LNCAP (cell line): ENCODE results near the gene USP22.

Experiments
- TF ChIP-seq, protein P1 (sequence below): fragments of 450-650 bp; IDR thresholded peaks from 2 replicates; pipeline ENCODE4 v1.5.1; 2017; ENCODE audit warnings: mild to moderate bottlenecking

USP22 gene

DNA sequence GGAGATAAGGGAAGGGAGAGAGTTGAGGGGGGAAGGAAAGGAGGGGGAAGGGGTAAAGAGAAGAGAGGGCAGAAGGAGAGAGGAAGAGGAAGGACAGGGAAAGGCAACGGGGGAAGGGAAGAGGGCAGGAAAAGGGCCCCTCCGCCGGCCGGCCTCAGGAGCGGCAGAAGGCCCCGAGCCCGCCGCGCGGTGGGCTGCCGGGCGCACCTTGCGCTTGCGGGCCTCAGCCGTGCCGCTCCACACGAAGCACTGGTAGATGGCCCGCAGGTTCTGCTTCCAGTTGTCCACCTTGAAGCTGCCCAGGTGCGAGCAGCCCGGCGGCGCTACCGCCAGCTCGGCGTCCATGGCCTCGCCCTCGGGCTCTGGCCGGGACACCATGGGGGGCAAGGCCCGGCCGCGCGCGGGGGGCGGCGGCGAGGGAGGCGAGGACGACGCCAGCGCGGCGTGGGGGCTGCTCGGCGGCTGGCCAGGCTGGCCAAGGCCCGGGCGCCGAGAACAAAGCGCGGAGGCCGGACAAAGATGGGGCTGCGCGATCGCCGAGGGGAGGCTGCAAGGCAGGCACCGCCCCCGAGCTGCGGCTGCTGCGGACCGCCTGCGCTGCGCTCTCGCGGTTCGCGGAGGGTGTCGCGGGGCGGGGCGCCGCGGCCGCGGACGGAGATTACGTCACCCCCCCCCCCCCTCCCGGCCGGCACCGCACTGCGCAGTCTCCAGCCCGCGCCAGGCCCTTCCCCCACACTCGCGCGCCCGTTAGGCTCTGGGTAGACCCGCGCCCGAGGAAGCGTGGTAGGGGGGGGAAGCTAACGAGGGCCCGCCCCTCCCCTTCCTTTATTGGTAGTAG lies at the start of gene USP22:
USP22 (minus strand) TSS at position 554 of the 838 bp plus-strand sequence; CDS start at position 378, 176 bp downstream.
- TF ChIP-seq, protein P1, sequence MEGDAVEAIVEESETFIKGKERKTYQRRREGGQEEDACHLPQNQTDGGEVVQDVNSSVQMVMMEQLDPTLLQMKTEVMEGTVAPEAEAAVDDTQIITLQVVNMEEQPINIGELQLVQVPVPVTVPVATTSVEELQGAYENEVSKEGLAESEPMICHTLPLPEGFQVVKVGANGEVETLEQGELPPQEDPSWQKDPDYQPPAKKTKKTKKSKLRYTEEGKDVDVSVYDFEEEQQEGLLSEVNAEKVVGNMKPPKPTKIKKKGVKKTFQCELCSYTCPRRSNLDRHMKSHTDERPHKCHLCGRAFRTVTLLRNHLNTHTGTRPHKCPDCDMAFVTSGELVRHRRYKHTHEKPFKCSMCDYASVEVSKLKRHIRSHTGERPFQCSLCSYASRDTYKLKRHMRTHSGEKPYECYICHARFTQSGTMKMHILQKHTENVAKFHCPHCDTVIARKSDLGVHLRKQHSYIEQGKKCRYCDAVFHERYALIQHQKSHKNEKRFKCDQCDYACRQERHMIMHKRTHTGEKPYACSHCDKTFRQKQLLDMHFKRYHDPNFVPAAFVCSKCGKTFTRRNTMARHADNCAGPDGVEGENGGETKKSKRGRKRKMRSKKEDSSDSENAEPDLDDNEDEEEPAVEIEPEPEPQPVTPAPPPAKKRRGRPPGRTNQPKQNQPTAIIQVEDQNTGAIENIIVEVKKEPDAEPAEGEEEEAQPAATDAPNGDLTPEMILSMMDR = no peak

DNA sequence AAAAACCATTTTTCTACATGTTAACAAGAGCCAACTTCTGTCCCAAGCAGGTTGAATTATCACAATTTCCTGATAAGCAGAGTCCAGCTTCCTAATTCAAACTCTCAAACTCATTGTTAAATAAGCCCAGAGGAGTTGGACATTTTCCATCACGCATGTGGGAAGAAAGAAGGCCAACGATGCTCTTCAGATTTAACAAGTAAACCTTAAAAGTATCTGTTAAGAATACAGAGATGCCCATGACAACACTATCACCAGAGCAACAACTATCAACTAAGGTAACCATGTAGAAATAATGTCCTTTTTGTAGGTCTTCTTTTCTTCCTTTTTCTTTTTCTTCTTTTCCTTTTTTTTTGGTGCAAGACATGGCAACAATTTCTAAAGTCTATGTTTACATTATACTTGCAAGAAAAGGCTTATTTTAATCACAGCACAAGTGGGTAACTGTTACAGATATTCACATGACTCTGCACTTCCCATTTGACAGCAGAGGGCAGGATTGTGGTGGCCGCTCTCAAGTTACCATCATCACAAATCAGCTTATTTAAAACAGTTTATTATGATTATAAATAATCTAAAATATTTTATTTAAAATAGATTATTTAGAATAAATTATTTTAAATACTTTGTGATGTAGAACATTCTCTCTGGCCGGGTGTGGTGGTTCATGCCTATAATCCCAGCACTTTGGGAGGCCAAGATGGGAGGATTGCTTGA lies 48.2 kb upstream of the USP22 start:
- TF ChIP-seq, protein P1 = no peak

DNA sequence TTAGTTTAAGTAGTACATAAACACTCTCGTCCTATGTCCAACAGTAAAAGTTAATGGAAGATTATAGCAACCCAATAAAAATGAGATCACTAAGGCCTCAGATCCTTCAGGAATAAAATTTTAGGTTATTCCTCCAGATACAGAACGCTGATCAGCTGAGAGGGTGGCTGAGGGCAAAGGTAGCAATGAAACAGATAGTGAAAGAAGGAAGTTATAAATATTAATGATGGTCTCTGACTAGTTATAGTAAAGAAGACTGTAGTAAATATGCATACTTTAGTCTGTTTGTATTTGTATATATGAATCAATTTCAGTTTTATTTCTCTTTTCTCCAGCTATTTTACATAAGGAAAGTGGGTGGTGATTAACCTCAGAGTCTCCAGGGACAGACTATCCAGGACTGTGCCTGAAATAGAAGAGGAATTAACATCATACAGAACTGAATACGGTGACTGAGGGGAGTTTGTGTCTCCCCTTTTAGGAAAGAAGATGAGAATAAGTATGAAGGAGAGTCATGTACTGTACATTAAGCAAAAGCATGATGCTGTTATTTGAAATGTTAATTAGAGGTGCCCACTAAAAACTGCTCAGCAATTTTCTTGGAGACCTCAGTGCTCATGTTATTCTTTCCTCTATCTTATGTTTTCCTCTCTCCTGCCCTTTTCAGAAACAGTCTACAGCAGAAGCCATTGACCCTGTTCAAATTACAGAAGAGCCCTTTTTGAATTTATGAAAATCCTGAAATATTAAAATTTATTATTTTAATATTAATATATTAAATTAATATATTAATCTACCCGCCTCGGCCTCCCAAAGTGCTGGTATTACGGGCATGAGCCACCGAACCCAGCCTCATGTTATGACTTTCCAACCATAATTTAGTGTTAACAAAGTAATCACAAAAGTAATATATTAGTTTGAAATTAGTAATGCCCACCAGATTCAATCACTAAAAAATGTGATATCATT lies 47.4 kb upstream of the USP22 start:
- TF ChIP-seq, protein P1 = no peak

DNA sequence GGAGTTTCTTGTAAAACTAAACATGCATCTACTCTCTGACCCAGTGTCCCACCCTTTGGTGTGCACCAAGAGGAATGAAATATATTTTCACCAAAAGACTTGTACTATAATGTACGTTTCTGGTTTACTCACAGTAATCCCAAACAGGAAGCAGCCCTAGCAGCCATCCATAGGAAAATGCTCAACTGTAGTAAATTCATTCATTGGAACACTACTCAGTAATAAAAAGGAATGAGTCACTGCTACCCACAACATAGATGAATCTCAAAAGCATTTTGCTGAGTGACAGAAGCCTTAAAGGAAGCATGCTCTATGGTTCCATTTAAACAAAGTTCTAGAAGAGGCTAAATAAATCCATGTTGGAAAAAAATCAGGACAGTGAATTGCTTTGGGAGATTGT lies 46.3 kb upstream of the USP22 start:
- TF ChIP-seq, protein P1 = no peak

DNA sequence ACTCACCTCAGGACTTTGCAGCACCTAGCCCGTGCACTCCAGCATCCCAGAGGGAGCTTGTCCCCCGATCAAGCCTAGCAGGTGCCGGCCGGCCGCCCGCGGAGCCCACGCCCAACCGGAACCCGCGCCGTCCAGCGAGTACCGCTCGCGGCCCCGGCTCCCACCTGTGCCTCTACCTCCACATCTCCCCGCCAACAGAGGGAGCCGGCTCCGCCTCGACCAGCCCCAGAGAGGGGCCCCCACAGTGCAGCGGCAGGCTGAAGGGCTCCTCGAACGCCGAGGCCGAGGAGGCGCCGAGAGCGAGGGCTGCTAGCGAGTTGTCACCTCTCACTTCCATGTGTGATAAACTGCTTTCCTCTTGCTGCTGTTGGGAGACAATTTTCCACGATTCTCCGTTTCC lies 42.9 kb upstream of the USP22 start:
- TF ChIP-seq, protein P1 = no peak

DNA sequence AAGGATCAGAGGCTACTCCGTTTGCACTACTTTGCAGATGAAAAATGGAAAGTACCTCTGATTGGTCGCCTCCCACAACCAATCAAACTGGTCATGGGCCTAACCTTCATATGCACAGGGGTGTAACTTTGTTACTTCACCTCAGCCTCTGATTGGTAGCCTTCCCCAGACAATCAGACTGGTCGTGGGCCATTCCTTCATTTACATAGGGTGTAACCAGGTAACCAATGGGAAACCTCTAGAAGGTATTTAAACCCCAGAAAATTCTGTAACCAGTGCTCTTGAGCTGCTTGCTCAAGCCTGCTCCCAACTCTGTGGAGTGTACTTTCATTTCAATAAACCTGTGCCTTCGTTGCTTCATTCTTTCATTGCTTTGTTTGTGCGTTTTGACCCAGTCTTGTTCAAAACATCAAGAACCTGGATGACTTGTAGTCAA lies 39.2 kb upstream of the USP22 start:
- TF ChIP-seq, protein P1 = no peak

DNA sequence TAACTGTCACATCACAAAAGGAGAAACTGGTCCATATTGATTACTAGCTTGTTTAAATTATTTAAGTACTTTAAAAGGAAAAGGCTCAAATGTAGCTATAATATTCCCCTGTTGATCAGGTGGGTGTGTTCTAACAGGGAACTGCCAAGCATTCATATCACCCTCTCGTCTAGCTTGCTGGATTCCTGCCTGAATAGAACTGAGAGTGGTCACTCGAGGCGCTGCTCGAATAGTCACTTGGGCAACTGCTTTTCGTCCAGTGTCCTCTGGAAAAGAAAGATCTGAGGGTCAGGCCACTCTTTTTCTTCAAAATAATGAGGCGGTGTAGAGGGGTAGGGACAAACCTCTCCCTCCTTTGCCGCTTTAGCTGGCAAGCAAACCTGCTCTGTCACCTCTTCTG lies 36.4 kb upstream of the USP22 start:
- TF ChIP-seq, protein P1 = no peak
